ENCODE results near the gene OR5J2.
"Not testable (repeated sequence)": the region's sequence is repeated elsewhere in the genome, so short reads cannot be mapped to it uniquely, and the experiment has no call there.

The OR5J2 gene

DNA sequence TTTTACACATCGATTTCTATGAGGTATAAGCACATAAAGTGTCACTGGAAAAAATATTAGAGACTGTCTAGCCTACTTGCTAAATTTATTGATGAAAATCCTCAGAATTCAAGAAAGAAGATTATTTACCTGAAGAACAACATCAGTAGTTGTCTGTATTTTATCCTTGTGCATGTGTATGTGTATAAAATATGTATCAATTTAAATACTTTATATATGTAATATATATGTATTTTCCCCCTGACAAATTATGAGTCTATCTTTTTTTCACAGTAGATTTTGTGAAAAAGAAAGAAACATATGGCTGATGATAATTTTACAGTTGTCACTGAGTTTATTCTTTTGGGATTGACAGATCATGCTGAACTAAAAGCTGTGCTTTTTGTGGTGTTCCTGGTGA is at the start of gene OR5J2:
OR5J2 (plus strand) TSS at position 301 of the 400 bp plus-strand sequence; CDS start at position 301, 0 bp downstream.
- DNase-seq = no peak

DNA sequence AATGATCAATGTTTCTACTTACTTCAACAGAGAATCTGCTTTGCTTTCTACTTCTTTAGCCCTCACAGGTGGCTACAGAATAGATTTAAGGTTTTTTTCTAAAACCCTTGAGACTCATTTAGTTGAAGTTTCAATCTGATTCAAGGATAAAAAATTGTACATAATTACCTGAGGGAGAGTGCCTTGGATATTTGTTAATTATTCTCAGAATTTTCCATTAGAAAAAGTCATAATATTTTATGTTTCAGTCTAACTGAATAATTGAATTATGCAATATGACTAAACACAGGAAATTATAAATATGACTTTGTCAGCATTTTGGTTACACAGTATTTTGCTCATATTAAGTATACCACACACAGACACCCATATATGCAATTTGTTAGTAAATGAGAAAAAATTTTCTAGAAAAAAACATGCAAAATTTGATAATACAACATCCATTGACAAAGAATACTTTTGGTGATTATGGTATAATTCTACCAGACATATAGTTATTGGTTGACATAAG is 36.2 kb upstream of the OR5J2 start, which contains the start of gene OR8J3:
OR8J3 (minus strand) TSS at position 51 of the 511 bp plus-strand sequence. CDS start 2,483 bp downstream, outside the sequence.
- no peak for DNase-seq

- DNase-seq = not testable (repeated sequence)
Observed at GRCh38 chr11:56143681-56144080, 32.7 kb upstream of the OR5J2 start.

GRCh38 chr11:56151376-56151775 is 25.0 kb upstream of the OR5J2 start:
- no peak for DNase-seq

- no peak for DNase-seq
Observed at GRCh38 chr11:56152333-56152732, 24.1 kb upstream of the OR5J2 start.

DNA sequence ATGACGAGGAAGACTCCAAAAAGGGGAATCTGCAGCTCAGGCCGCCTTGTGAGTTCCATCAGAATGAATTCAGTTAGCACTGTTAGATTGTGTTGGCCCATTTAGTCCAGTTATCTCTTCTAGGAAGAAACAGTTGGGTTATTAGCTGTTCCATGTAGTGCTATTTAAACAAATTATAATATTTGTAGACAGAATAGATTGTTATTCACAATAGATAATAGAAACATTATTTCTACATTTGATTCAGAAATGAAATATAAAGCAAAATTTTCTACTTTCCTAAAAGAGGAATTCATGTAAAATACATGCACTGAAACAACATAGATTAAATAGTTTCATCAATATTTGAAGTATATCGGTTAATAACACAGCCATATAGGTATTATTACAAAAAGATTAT is 16.2 kb upstream of the OR5J2 start, which contains the start of gene OR8K5:
OR8K5 (minus strand) TSS at position 101 of the 400 bp plus-strand sequence; CDS start at position 101, 0 bp downstream.
- no peak for DNase-seq

DNA sequence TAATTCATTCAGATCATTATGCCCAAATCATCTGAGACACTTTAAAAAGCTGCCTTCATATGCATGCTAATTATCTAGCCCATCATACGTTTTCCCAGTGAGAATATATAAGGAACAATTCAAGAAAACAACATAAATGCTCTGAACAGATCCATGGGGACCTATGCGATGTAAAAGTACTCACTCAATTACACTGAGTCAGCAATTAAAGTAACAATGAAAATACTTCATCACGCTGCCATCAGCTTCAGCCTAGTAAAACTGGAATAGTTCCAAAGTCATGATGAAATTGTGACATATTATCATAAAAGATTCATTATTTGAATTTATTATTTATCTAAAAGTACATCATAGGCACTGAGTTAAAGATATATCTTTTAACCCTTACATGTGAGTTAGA is 12.6 kb upstream of the OR5J2 start:
- DNase-seq = no peak

DNA sequence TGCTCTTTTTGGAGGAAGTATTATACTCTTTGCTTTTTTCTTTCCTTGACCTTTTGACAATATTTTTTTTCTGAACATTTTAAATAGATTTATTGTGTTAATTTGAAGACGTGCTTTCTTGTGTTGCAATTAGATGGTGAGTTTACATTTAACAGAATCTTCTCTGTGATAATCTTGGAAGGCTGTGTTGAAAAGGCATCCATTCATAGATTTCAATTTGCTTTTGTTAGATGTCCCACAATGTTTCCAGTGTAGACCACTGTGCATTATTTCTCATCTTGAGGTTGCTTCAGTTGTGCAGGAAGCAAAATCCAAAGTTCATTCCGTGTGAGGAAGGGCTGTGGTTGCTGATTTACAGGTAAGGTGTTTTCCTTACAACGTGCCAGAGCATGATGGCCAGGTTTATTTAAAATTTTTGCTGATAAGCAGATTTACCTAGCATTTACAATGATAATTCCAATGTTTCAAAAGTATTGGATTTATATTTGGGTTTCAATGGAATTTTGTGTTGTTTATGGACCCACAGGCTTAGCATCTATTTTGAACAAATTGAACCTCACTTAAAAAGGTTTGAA is 4.1 kb upstream of the OR5J2 start:
- no peak for DNase-seq

- DNase-seq = no peak
Observed at GRCh38 chr11:56183459-56183858, 7.0 kb downstream of the OR5J2 start.

- no peak for DNase-seq
Observed at GRCh38 chr11:56188602-56189001, 12.2 kb downstream of the OR5J2 start.

DNA sequence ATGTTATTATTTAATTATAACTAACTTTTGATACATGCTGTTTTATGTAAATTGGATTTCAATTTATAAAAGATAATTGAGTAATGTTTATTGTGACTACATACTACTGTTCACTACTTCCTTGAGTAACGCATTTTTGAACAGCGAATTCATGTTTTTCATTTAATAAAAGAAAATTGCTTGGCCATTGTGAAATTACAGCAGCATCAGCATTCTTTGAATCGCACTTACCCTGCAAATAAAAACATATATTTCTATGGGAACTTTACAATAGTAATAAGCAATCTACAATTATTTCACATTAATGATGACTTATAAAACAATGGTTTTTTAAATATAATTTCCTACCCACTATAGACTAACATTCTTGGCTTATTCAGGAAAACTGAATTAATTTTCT is 20.3 kb downstream of the OR5J2 start:
- no peak for DNase-seq

GRCh38 chr11:56197367-56197766 is 20.9 kb downstream of the OR5J2 start:
- no peak for DNase-seq

DNA sequence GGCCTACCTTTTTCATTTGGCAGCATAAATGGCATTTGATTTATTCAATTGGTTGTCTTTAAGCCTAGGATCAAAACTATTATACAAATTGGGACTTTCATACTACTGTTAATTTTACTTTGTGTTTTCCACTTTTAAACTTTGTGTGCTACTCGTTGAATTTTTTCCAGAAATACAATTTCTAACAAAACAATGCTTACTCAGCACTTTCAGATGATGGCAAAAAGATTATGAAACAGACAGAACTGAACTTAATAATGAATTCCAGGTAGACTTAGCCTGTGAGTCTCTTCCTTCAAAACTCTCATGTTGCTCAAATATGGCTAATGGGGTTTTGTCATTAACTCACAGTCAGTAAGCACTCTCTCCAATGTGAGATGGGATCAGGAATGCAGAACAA is 31.4 kb downstream of the OR5J2 start:
- no peak for DNase-seq

- DNase-seq = no peak
Observed at GRCh38 chr11:56214537-56214936, 38.1 kb downstream of the OR5J2 start.

DNA sequence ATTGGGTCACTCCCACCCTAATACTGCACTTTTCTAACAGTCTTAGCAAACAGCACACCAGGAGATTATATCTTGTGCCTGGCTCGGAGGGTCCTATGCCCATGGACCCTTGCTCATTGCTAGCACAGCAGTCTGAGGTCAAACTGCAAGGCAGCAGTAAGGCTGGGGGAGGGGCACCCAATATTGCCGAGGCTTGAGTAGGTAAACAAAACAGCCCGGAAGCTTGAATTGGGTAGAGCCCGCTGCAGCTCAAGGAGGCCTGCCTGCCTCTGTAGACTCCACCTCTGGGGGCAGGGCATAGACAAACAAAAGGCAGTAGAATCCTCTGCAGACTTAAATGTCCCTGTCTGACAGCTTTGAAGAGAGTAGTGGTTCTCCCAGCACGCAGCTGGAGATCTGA is 43.3 kb downstream of the OR5J2 start:
- not testable (repeated sequence) for DNase-seq
